B cell (primary cell): ENCODE data around the gene LMBRD1.

Experiments used
- CTCF ChIP-seq: fragments of 200-600 bp; IDR thresholded peaks from one replicate; pipeline ENCODE4 v1.8.0; 2022; ENCODE audit warnings: antibody characterized with exemption, mild to moderate bottlenecking
- EZH2 ChIP-seq: IDR thresholded peaks from 2 replicates; pipeline ENCODE4 v1.6.1; 2012; ENCODE audit warnings: borderline replicate concordance, low read depth, mild to moderate bottlenecking, moderate library complexity, low read length; ENCODE audit not compliant: insufficient read depth, poor library complexity, severe bottlenecking

DNA sequence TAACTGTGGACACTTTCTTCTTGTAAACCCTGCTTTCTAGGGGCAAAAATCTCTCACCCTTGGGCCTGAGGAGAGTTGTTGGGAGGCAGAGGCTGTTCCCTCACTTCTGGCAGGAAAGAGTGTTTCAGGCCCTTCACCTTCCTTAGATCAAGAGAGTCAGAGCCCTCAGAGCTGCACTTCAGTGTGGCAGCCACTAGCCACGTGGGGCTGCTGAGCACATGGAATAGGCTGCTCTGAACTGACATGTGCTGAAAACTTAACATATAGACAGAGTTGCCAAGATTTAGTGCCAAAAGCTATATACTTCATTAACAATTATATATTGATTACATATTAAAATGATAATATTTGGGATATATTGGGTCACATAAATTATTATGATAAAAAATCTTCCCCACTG, 4.4 kb upstream of the LMBRD1 start:
- TF ChIP-seq CTCF (no peak), EZH2 (no peak)
